HEK293 (cell line): ENCODE data around the gene GNG5.

Experiments
- KLF9 ChIP-seq: fragments of 450-650 bp; formaldehyde crosslinking; IDR thresholded peaks from 2 replicates; pipeline ENCODE4 v1.5.1; 2016; ENCODE audit warnings: missing biosample characterization, missing genetic modification characterization, low read depth
- SP2 ChIP-seq: fragments of 450-650 bp; formaldehyde crosslinking; IDR thresholded peaks from 2 replicates; pipeline ENCODE4 v1.5.1; 2016; ENCODE audit warnings: missing biosample characterization, missing genetic modification characterization
- ZNF274 ChIP-seq, 2 experiments: fragments of 200-500 bp in 1 of 2; fragments of 450-650 bp in 1 of 2; sonication (Bioruptor generic) in 1 of 2; formaldehyde crosslinking in 1 of 2; IDR thresholded peaks; 2 replicates each; pipeline versions ENCODE4 v1.5.1 to v1.6.1; 2014 to 2016; ENCODE audit warnings: borderline replicate concordance in 1 of 2, inconsistent platforms in 1 of 2, low read length in 1 of 2, missing biosample characterization in 1 of 2, missing genetic modification characterization in 1 of 2
- TF ChIP-seq, protein P1 (sequence below): fragments of 450-650 bp; formaldehyde crosslinking; IDR thresholded peaks from 2 replicates; pipeline ENCODE4 v1.5.1; 2016; ENCODE audit warnings: missing biosample characterization, missing genetic modification characterization
- TF ChIP-seq, protein P2 (sequence below): fragments of 450-650 bp; formaldehyde crosslinking; conservative IDR thresholded peaks from 2 replicates; pipeline ENCODE4 v1.5.1; 2016; ENCODE audit warnings: low read depth, missing biosample characterization, missing genetic modification characterization
- TF ChIP-seq, protein P3 (sequence below): fragments of 450-650 bp; formaldehyde crosslinking; IDR thresholded peaks from 2 replicates; pipeline ENCODE4 v1.5.1; 2016; ENCODE audit warnings: missing biosample characterization, missing genetic modification characterization

DNA sequence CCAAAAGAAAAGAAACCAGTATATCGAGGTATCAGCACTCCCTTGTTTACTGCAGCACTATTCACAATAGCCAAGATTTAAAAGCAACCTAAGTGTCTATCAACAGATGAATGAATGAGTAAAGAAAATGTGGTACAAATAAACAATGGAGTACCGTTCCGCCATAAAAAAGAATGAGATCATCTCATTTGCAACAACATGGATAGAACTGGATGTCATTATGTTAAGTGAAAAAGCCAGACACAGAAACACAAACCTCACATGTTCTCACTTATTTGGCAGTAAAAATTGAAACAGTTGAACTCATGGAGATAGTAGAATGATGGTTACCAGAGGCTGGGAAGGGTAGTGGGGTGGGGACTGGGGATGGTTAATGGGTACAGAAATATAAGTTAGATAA, 4.3 kb upstream of the GNG5 start:
- TF ChIP-seq, protein P1, sequence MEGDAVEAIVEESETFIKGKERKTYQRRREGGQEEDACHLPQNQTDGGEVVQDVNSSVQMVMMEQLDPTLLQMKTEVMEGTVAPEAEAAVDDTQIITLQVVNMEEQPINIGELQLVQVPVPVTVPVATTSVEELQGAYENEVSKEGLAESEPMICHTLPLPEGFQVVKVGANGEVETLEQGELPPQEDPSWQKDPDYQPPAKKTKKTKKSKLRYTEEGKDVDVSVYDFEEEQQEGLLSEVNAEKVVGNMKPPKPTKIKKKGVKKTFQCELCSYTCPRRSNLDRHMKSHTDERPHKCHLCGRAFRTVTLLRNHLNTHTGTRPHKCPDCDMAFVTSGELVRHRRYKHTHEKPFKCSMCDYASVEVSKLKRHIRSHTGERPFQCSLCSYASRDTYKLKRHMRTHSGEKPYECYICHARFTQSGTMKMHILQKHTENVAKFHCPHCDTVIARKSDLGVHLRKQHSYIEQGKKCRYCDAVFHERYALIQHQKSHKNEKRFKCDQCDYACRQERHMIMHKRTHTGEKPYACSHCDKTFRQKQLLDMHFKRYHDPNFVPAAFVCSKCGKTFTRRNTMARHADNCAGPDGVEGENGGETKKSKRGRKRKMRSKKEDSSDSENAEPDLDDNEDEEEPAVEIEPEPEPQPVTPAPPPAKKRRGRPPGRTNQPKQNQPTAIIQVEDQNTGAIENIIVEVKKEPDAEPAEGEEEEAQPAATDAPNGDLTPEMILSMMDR (tag by site-specific recombination), result no peak
- TF ChIP-seq KLF9 (tag by site-specific recombination) (no peak), ZNF274 (IDR thresholded peaks at IDR 0.05; ENCODE audit: low read length) (no peak), ZNF274 (tag by site-specific recombination; IDR thresholded peaks at IDR 0.05; ENCODE audit: borderline replicate concordance) (no peak), SP2 (tag by site-specific recombination) (no peak)
- TF ChIP-seq, protein P2, sequence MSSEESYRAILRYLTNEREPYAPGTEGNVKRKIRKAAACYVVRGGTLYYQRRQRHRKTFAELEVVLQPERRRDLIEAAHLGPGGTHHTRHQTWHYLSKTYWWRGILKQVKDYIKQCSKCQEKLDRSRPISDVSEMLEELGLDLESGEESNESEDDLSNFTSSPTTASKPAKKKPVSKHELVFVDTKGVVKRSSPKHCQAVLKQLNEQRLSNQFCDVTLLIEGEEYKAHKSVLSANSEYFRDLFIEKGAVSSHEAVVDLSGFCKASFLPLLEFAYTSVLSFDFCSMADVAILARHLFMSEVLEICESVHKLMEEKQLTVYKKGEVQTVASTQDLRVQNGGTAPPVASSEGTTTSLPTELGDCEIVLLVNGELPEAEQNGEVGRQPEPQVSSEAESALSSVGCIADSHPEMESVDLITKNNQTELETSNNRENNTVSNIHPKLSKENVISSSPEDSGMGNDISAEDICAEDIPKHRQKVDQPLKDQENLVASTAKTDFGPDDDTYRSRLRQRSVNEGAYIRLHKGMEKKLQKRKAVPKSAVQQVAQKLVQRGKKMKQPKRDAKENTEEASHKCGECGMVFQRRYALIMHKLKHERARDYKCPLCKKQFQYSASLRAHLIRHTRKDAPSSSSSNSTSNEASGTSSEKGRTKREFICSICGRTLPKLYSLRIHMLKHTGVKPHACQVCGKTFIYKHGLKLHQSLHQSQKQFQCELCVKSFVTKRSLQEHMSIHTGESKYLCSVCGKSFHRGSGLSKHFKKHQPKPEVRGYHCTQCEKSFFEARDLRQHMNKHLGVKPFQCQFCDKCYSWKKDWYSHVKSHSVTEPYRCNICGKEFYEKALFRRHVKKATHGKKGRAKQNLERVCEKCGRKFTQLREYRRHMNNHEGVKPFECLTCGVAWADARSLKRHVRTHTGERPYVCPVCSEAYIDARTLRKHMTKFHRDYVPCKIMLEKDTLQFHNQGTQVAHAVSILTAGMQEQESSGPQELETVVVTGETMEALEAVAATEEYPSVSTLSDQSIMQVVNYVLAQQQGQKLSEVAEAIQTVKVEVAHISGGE (tag by site-specific recombination), result no peak; the same call in 1 of the 2 replicates
- TF ChIP-seq, protein P3, sequence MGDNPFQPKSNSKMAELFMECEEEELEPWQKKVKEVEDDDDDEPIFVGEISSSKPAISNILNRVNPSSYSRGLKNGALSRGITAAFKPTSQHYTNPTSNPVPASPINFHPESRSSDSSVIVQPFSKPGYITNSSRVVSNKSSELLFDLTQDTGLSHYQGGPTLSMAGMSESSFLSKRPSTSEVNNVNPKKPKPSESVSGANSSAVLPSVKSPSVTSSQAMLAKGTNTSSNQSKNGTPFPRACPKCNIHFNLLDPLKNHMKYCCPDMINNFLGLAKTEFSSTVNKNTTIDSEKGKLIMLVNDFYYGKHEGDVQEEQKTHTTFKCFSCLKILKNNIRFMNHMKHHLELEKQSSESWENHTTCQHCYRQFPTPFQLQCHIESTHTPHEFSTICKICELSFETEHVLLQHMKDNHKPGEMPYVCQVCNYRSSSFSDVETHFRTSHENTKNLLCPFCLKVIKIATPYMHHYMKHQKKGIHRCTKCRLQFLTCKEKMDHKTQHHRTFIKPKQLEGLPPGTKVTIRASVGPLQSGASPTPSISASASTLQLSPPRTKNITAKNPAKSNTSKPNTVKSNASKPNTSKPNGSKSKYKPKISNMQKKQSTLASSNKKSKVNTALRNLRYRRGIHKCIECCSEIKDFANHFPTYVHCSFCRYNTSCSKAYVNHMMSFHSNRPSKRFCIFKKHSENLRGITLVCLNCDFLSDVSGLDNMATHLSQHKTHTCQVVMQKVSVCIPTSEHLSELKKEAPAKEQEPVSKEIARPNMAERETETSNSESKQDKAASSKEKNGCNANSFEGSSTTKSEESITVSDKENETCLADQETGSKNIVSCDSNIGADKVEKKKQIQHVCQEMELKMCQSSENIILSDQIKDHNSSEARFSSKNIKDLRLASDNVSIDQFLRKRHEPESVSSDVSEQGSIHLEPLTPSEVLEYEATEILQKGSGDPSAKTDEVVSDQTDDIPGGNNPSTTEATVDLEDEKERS (tag by site-specific recombination), result no peak
